A549 (cell line): Measurements from ENCODE around the gene MTX2.

ENCODE experiments used
- CTCF ChIP-seq: fragments of >200 bp; sonication (Bioruptor Twin); formaldehyde crosslinking; IDR thresholded peaks from 3 replicates; pipeline ENCODE4 v1.5.1; 2016
- JUNB ChIP-seq: fragments of >200 bp; sonication (Bioruptor Twin); formaldehyde crosslinking; IDR thresholded peaks from 2 replicates; pipeline ENCODE4 v1.6.1; 2016
- RCOR1 ChIP-seq: fragments of 150-350 bp; IDR thresholded peaks from 2 replicates; pipeline ENCODE4 v1.6.1; 2014; ENCODE audit warnings: antibody characterized with exemption, low read length, low read depth

- no peak for TF ChIP-seq JUNB
- TF ChIP-seq RCOR1, result no peak
- no peak for TF ChIP-seq CTCF
These were observed 34.3 kb upstream of the MTX2 start for GRCh38 chr2:176234940-176235339.
